HFFc6 (cell line): ENCODE measurements around the gene NME5. TPM values are rescaled to one million over a fixed set of nuclear protein-coding genes. Genes with fewer than 3 reads are reported as not detected.

Experiments
- DNase-seq: peaks from one replicate; pipeline ENCODE4 v3.0.0-alpha.2; 2018
- H3K27ac Mint-ChIP-seq: 2 replicates; pipeline ENCODE4 v1.8.0; 2020; ENCODE audit warnings: mild to moderate bottlenecking, mixed read lengths
- H3K27me3 Mint-ChIP-seq: 2 replicates; pipeline ENCODE4 v1.8.0; 2021; ENCODE audit warnings: mild to moderate bottlenecking, moderate library complexity, mixed read lengths; ENCODE audit not compliant: insufficient read depth
- H3K36me3 Mint-ChIP-seq: 2 replicates; pipeline ENCODE4 v1.8.0; 2021; ENCODE audit warnings: low read depth, mixed read lengths
- H3K4me1 Mint-ChIP-seq: 2 replicates; pipeline ENCODE4 v1.8.0; 2020; ENCODE audit warnings: low read depth, mixed read lengths
- H3K4me3 Mint-ChIP-seq: 2 replicates; pipeline ENCODE4 v1.8.0; 2020; ENCODE audit warnings: mild to moderate bottlenecking, moderate library complexity, mixed read lengths
- H3K9me3 Mint-ChIP-seq: 2 replicates; pipeline ENCODE4 v1.8.0; 2020; ENCODE audit warnings: mild to moderate bottlenecking, mixed read lengths
- CTCF ChIP-seq: fragments of 200-600 bp; sonication (generic); IDR thresholded peaks from 2 replicates; pipeline ENCODE4 v1.5.0; 2021; ENCODE audit warnings: antibody characterized with exemption, mild to moderate bottlenecking
- long read RNA-seq: library from polyadenylated mRNA; unstranded; transcript quantifications from one replicate; pipeline ENCODE4 v2.0.0, GENCODE V29; 2019
- total RNA-seq, 6 experiments: library from RNA; stranded (reverse); fragmentation: NEBNext Ultra II Directional; extraction: Animal tissue kit (Norgen Biotek cat#: 25700); gene quantifications; 2 replicates in 1 of 6; 3 replicates in 5 of 6; pipeline ENCODE4 v1.2.3, GENCODE V29; 2021

Gene NME5
- total RNA-seq, result under 1 TPM; 0.21 to 0.84 (median 0.42) TPM
- long read RNA-seq, result 0 reads

- no peak for TF ChIP-seq CTCF
- Mint-ChIP-seq H3K27ac (no peak within 1 kb of the TSS), H3K27me3 (no peaks in the 10 kb centered on the region; the same call in 1 of the 2 replicates), H3K9me3 (no peaks in the 10 kb centered on the region), H3K4me3 (peak within 1 kb of the TSS; percentile 72), H3K4me1 (no peaks in the 10 kb centered on the region), H3K36me3 (no peaks in the 10 kb centered on the region)
- peak; percentile 1 for DNase-seq
Measured at GRCh38 chr5:138138949-138139780, at the start of gene NME5. TSS of gene NME5 (minus strand) at chr5:138139428. CDS start at chr5:138138780, 648 bp downstream.

- Mint-ChIP-seq H3K36me3 (0 out of 2 replicates have a peak, but pooled peaks cover 5% of the 10 kb centered on the region), H3K27ac (no peak overlapping the region), H3K9me3 (no peaks in the 10 kb centered on the region), H3K4me3 (no peak overlapping the region), H3K27me3 (peaks cover 2% of the 10 kb centered on the region; the same call in 1 of the 2 replicates), H3K4me1 (no peaks in the 10 kb centered on the region)
- TF ChIP-seq CTCF, result no peak
- no peak for DNase-seq
Measured at GRCh38 chr5:138188626-138189025, 49.4 kb upstream of the NME5 start.

- Mint-ChIP-seq H3K4me3 (no peak overlapping the region), H3K36me3 (peaks cover 11% of the 10 kb centered on the region; the same call in 1 of the 2 replicates), H3K27ac (no peak overlapping the region), H3K4me1 (peaks cover 4% of the 10 kb centered on the region), H3K9me3 (no peaks in the 10 kb centered on the region), H3K27me3 (peaks cover under 1% of the 10 kb centered on the region)
- TF ChIP-seq CTCF, result no peak
- DNase-seq, result no peak
Measured at GRCh38 chr5:138186002-138186447, 46.8 kb upstream of the NME5 start.

GRCh38 chr5:138182808-138183207, 43.6 kb upstream of the NME5 start:
- Mint-ChIP-seq H3K4me1 (peaks cover 21% of the 10 kb centered on the region), H3K4me3 (no peak overlapping the region), H3K9me3 (no peaks in the 10 kb centered on the region), H3K27ac (no peak overlapping the region), H3K36me3 (peaks cover 6% of the 10 kb centered on the region; the same call in 1 of the 2 replicates), H3K27me3 (no peaks in the 10 kb centered on the region; the same call in 1 of the 2 replicates)
- no peak for DNase-seq
- no peak for TF ChIP-seq CTCF

- Mint-ChIP-seq H3K27ac (no peak overlapping the region), H3K9me3 (no peaks in the 10 kb centered on the region), H3K4me3 (no peak overlapping the region; the same call in 1 of the 2 replicates), H3K27me3 (peaks cover 1% of the 10 kb centered on the region), H3K36me3 (peaks cover 11% of the 10 kb centered on the region; the same call in 1 of the 2 replicates), H3K4me1 (peaks cover 25% of the 10 kb centered on the region)
- no peak for DNase-seq
- TF ChIP-seq CTCF, result no peak
Measured at GRCh38 chr5:138180841-138181240, 41.6 kb upstream of the NME5 start.
